Inferior parietal cortex (tissue), 1 donor: Measurements from ENCODE around the gene PHOX2B.
"Not testable (repeated sequence)": the region's sequence is repeated elsewhere in the genome, so short reads cannot be mapped to it uniquely, and the experiment has no call there.

Source experiments
- DNase-seq: peaks from one replicate; pipeline ENCODE4 v3.0.0-alpha.2; 2016; ENCODE audit errors: extremely low spot score

Gene PHOX2B

GRCh38 chr4:41748074-41748570, 403 bp downstream of the PHOX2B start:
- DNase-seq = no peak

DNA sequence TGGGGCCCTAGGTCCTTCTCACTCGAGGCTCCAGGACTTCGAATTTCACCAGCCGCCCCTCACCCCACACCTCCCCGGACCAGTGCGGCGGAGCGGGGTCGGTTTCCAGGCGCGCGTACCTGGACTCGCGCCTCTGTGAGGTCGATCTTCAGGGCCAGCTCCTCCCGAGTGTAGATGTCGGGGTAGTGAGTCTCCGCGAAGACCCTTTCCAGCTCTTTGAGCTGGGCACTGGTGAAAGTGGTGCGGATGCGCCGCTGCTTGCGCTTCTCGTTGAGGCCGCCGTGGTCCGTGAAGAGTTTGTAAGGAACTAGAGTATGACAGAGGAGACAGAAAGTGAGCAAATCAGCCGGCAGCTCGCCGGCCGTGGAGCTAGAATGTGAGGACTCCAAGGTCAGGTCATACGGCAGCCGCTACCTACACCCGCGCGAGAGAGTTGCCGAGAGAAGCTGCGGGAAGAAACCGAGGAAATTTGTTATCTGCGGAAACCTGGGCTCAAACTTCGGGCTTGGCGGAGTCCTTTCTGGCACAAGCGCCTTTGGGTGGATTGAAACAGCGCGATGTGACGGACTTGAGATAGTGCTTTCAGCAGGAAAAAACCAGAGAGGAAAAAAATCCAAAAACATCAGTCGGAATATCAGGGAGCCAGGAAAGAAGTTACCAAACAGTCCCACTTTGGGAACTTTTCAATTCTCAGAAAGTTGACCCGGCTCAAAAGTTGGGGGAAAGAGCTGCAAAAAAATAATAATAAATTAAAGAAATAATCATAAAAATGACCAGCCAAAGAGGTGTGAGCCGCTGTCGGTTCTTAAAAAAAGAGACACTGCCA, 1.1 kb downstream of the PHOX2B start:
- DNase-seq = no peak

DNA sequence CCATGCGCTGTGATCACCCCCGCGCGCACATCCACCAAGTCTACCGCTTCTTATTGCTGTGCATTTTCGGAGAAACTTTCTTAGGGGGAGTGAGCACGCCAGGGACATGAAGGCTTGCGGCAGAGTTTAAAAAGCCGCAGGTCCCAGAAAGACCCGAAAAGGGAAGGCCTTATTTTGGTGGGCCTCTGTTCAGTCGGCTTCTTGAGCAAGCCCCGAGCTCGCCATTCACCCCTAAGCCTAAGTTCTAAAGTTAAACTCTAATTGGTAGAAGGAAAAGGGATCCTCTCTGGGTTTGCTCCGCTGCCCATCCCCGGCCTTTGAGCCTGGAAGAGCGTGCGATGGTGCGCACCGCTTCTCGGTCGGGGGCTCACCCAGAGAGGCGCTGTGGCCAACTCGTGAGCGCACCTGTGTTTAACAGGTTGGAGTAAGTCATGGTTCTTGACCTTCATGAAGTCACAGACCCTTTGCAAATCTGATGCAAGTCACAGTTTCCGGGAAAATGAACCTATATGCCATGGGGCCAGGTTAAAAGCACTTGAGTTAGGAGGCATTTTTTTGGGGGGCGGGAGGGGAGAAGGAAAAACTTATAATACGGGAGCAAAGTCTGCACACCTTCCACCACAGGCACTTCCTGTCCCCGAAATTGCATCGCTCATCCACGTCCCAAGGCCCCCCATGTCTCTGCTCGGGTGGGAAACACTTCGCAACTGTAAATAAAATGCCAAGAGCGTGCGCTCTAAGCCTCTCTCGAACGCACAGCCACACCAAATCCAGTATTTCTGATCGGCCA, 1.9 kb downstream of the PHOX2B start:
- no peak for DNase-seq

DNA sequence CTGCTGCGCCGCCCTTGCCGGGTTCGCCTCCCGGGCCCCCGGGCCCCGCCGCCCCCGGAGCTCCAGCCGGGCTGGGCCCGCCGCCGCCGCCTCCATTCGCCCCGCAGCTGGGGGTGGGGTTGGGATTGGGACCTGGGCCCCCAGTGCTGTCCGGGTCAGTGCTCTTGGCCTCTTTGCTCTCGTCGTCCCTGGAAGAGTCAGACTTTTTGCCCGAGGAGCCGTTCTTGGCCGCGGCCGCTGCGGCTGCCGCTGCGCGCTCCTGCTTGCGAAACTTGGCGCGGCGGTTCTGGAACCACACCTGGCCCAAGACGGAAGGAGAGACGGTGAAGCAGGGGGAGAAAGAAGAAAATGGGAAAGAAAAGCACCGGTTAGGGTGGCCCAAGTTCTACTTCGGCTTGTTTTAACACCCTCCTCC, 2.5 kb downstream of the PHOX2B start:
- DNase-seq = no peak

DNA sequence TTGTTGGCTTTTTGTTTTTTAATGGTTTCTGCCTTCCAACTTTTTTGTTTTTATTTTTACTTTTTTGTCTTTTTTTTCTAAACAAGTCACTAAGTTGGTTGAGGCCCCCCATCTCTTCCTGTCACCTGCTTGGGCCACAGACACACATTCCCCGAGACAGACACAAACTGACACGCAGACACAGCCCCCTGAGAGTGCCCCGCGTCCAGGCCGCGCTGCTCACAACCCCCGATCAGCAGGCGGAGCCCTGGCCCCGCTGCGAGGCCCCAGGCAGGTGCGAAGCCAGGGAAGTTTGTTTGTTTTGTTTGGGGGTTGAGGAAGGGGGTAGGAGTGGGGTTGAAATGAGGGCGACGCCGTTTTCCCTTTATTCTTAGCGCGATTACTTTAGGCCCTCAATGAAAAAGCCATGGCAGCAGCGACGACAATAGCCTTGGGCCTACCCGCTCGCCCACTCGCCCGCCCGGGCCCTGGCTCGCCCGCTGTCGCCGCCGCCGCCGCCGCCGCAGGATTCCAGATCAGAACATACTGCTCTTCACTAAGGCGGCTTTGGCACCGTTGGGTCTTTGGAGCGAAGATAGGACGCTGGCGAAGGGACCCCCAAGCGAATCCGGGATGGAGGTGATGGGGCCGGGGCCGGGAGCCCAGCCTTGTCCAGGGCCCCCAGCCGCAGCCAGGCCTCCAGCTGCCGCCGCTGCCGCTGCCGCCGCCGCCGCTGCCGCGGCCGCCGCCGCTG, 3.1 kb downstream of the PHOX2B start:
- no peak for DNase-seq

DNA sequence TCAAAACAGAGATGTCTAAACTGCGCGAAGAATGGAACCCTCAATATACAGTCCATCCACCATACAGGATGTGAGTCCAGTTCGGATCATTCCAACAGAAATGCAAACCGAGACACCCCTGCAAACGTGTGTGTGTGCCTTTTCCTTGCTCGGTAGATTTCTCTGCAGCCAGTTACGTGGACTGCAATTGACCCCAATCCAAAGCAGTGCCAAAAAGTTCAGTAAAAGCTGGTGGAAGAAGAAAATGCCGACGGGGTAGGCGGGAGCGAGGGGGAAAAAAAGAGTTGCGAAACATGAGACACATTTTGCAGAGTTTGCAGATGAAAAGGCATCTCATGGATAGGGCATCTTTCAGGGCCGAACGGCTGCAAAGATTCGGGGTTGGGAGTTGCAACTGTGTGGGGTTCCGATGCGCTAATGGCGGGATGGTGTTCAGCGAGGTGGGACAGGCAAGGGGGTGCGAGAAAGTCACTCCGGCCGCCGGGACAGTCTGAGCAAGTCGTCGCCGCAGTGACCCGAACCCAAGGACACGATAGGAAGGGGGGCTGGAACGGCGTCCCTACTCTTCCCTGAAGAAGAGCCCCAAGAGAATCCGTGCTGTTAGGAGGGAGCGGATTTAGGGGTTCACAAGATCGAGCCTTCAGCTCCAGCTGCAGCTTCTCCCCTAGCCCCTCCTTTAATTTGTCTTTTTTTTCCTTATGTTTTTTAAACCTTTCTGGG, 3.8 kb downstream of the PHOX2B start:
- no peak for DNase-seq

GRCh38 chr4:41741354-41741753, 7.2 kb downstream of the PHOX2B start:
- DNase-seq = no peak

DNA sequence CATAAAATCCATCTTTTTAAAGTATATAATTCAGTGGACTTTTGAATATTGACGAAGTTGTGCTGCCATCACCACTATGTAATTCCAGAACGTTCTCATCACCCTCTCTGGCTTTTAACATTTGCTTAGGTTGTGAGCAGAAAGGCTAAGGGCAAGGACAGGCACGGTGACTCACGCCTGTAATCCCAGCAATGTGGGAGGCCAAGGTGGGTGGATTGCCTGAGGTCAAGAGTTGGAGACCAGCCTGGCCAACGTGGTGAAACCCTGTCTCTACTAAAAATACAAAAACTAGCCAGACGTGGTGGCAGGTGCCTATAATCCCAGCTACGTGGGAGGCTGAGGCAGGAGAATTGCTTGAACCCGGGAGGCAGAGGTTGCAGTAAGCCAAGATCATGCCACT, 11.0 kb downstream of the PHOX2B start:
- not testable (repeated sequence) for DNase-seq

- DNase-seq = no peak
Measured at GRCh38 chr4:41734371-41734770, 14.2 kb downstream of the PHOX2B start.

GRCh38 chr4:41731569-41732126, 16.9 kb downstream of the PHOX2B start:
- no peak for DNase-seq

DNA sequence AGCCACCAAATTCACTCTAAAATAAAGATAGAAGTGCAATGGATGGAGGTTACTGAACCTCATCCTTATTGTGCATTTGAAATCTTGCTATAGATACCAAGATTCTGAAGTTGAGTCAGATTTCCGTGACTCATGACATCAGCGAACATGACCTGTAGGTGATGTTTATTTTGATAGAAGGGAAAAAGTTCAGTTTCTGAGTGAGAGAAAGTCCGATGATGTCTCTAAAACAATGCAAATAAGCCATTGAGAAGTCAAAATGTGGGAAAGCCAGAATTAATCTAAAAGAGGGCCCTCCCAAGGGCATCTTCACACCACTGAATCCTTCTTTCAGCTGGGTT, 20.0 kb downstream of the PHOX2B start:
- DNase-seq = no peak

GRCh38 chr4:41727861-41728572, 20.5 kb downstream of the PHOX2B start:
- no peak for DNase-seq

- no peak for DNase-seq
Measured at GRCh38 chr4:41725254-41725653, 23.3 kb downstream of the PHOX2B start.

DNA sequence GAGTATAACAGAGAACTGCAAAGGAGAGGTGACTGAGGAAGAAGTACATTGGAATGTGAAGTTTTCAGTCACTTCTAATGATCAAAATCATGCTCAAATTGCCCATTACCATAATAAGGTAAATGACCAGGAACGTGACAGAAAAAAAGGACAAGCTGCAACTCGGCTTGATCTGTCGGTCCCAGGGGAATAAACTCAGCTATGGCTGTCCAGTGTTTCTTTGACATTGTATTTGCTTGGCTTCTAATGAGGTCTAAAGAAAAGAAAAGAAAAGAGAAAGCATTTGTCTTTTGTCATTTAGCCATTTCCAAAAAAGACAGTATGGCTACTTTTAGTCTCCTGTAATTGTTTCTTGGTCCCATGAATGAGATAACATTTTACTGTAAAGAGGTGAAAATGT, 25.2 kb downstream of the PHOX2B start:
- DNase-seq = no peak

DNA sequence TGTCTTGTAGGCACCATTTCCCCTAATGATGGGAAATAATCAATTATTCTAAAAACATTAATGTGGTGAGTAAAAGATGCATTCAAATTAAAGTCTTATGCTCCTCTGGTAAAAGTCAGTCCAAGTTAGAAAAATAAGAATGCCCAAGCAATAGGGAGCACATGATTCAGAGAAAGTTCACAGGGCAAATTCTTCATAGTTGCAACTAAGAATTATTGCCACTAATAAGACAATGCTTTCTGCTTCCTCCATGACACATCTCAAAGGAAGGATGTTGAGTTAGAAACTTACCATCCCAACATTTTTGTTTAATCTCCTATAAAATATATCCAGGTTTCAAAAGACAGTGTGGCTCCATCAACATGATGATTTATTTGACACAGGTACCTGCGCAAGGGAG, 26.3 kb downstream of the PHOX2B start:
- DNase-seq = no peak

DNA sequence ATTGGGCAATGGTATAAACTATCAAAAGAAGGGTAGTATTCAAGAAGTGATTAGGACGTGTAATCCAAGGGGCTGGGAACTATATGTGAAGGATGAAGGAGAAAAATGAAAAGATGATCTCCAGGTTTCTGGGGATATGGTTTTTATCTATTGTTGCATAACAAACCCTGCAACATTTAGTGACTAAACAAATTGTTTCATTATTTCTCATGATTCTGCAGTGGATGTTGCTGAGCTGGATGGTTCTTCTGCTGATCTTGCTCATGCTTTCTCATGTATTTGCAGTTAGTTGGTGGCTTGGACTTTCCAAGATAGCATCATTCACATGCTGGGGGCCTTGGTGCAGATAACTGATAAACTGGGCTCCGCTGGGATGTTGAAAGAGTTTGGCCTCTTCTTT, 29.1 kb downstream of the PHOX2B start:
- no peak for DNase-seq

DNA sequence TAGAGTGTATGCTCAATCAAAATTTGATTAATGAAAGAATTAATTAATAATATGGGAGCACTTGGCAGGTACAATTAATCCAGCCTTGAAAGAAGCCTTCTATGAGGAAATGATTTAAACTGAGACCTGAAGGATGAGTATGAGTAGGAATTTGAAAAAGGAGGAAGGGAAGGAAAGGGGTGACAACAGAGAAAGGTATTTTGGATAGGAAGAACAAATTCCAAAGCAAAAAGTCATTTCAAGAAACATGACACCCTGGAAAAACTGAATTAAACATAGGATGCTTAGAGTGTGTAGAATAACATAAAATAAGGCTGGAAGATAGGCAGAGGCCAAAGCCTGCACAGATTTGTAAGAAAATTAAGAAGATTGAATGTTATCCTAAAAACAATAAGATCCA, 29.6 kb downstream of the PHOX2B start:
- no peak for DNase-seq

DNA sequence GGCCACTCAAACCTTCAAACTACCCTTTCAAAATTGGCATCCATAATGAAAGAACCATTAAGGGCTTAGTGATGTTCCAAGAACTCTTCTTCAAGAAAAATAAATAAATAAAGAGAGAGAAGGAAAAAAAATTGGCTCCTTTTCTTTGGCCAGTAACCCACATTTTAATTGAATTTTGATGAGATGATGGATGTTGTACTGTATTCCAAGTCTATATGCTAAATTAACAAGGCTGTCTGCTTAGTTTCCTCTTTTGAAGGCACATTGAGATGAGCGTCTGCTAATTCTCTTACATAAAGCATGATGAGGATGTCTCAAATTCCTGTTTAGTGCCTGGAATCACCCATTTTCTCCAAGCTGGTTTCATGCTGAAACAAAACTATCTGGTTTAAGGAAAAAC, 33.4 kb downstream of the PHOX2B start:
- no peak for DNase-seq

GRCh38 chr4:41714364-41715000, 34.0 kb downstream of the PHOX2B start:
- no peak for DNase-seq

- no peak for DNase-seq
Measured at GRCh38 chr4:41713768-41714167, 34.8 kb downstream of the PHOX2B start.
